Right kidney (tissue), 1 donor: Measurements from ENCODE around the gene TAL1.
A peak's percentile ranks its signal among the peaks of the same experiment; 100 is the strongest.

Experiments
- DNase-seq: peaks from one replicate; pipeline ENCODE4 v3.0.0-alpha.2; 2016

Gene TAL1

GRCh38 chr1:47187926-47188250, 44.1 kb downstream of the TAL1 start:
- peak; percentile 0 for DNase-seq

DNA sequence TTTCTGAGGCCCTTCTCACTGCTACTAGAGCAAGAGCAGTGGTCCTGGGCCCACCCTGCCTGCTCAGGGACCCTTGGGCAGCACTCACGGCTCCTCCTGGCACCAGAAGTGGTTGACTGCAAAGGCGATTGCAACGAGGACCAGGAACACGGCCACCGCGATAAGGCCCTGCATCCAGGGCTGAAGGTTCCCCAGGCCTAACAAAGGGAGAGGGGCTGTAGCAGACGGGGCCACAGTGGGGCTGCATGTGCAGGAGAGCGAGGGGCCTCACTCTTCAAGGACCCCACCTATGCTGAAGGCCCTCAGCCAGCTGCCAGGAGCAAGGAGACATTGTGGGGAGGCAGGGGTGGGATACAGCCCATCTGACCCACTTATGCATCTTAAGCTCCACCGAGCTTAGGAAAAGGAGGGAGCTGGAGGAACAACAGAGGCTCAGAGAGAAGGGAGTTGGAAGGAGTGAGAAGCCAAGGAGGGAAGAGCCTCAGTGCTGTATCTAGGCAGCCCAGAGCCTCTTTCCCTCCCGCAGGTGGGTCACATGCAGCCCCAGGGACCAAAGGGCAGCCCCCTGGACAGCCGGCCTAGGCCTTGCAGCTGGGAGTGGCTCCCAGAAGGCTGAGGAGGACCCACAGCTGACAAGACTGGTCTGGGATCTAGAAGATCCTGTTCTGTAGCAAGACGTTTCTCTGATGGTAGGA, 44.6 kb downstream of the TAL1 start:
- peak; percentile 1 for DNase-seq

DNA sequence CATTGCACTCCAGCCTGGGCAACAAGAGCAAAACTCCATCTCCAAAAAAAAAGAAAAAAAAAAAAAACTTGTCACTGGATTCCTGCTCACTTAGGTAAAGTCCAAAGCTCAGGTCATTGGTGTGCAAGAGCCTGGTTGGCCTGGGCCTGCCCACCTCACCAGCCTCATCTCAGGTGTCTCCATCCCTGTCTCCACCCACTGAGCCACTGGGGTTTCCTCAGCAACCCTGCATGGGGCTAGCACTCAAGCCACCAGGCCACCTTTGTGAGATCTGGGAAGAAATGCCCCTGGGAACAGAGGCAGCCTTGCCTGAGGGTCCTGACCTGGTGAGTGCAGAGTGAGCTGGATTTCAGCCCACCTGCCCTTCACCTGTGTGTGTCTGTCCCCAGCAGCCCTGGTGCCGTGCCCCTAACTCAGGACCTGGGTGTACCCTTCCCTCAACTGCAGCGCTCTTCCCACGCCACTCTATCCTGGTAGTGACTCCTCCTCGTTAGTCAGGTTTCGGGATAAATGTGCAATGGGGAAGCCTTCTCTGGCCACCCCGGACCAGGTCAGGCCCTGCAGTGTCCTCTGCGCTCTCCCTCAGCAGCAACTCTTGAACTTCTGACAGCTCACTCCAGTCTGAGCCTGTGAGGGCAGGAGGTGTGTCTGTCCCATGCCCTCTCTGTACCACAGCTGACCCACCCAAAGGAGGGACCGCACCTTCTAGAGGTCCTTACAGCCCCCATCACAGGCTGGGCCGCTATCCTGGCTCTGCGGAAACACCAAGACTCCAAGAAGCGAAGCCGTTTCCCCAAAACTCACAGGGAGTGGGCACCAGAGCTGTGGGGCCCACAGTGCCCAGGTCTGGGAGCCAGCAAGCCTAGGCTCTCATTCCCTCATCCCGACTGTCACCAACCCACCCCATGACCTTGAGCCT, 45.5 kb downstream of the TAL1 start:
- DNase-seq, result no peak

GRCh38 chr1:47184822-47185677, 47.0 kb downstream of the TAL1 start:
- DNase-seq, result no peak

DNA sequence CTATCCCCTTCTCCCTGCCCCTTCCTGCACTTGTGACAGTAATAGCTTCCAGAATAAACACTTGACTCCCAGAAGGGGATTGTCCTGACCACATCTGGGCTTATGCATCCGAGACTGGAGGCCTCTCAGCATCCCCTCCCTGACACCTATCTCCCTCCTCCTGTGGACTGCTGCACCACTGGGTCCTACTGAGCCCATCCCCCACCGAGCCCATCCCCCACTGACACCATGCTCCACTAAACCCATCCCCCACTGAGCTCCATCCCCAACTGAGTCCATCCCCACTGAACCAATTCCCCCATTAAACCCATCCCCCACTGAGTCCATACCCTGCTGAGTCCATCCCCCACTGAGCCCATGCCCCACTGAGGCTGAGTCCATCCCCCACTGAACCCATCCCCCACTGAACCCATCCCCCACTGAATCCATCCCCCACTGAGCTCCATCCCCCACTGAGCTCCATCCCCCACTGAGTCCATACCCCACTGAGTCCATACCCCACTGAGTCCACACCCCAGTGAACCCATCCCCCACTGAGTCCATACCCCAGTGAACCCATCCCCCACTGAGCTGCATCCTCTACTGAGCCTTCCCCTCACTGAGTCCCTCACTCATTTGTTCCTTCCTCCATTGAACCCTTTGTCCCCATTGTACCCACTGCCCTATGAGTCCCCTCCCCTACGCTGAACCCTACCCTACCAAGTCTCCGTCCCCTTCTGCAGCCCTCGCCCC, 47.8 kb downstream of the TAL1 start:
- no peak for DNase-seq

GRCh38 chr1:47183308-47184089, 48.5 kb downstream of the TAL1 start:
- no peak for DNase-seq

- no peak for DNase-seq
These were observed 49.3 kb downstream of the TAL1 start for GRCh38 chr1:47182676-47183235.

DNA sequence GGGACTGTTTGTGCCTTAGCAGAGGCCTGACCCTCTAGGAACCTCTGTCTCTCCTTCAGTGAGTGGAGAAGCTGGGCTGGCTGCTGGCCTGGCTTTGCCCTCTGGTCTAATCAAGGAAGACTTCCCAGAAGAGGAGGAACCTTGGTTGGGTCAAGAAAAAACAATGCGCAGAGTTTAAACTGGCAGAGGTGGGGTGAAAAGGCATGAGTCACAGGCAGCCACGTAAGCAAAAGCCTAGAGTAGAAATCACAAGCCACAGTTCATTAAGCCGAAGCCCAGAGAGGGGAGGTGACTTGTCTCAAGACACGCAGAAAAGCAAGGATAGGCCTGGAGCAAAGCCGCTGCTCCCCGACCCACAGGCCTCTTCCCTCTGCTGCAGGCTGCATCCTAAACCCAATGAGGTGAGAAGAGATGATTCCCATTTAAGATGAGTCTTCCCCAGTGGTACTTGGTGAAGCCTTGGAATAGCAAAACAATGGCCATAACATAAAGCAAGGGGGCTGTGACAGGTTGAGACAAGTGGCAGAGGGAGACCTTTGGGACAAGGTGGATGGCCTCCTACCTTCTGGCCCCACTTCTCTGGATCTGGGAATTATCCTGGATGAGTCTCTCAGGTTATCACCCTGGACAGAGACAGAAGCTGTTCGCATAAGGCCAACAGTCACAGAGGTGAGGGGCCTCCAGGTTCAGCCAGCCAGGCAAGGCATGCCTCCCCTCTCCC, 49.9 kb downstream of the TAL1 start:
- no peak for DNase-seq

DNA sequence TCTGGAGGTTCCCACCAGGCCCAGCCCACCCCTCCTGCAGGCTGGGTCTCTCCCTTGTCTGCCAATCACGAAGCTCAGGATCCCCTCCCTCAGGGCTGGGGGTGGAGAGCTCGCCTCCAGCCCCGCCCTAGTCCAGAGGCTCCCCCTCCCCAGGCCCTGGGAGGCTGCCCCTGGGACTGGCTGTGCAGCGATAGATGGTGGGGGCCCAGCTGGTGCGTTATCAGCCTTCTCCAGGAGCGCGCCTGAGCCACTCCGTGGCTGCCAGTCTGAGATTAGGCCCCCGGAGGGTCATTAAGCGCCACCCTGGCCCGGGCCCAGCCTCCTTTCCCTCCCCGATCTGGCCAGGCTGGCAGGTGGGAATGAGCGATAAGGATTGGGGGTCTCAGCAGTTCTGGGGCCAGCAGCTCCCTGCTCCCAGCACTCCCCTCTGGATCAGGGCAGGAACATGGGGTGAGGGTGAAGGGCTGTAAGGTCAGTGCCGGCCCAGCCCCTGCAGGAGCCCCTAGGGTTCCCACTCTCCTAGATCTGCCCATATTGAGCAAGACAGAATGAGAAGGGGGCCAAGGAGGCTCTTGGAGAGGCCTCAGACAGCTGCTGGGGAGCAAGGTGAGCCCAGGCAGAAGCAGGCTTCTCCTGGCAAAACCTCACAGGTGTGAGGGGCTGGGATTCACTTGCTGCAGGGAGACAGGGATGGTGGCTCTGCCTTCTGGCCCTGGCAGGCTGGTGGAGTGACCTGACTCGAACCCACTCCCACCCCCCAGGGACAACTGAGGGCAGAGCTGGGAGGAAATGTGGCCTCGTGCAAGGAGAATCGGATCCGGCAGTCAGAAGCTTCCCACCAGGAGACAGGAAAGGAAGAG, 50.7 kb downstream of the TAL1 start:
- no peak for DNase-seq

DNA sequence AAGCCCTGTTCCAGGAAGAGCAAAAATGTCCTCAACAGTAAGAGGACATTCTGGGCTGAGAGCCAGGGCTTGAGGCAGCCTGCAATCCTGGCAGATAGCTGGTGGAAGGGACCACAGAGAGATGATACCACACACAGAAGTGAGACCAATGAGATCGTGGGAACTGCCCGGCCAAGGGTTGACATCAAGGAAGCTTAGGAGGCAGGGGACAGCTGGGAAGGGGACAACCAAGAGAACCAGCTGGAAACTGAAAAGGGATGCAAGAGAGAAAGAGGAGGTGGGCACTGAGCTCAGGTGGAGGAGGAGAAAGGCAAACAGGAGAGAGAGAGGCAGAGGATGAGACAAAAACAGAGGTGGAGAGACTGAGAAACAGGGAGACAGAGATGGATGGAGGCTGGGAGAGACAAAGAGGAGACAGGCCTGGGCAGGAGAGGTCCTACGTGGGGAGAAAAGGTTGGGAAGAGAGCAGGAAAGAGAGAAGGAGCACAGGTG, 51.4 kb downstream of the TAL1 start:
- DNase-seq, result no peak

GRCh38 chr1:47179988-47180563, 51.9 kb downstream of the TAL1 start:
- DNase-seq, result no peak

DNA sequence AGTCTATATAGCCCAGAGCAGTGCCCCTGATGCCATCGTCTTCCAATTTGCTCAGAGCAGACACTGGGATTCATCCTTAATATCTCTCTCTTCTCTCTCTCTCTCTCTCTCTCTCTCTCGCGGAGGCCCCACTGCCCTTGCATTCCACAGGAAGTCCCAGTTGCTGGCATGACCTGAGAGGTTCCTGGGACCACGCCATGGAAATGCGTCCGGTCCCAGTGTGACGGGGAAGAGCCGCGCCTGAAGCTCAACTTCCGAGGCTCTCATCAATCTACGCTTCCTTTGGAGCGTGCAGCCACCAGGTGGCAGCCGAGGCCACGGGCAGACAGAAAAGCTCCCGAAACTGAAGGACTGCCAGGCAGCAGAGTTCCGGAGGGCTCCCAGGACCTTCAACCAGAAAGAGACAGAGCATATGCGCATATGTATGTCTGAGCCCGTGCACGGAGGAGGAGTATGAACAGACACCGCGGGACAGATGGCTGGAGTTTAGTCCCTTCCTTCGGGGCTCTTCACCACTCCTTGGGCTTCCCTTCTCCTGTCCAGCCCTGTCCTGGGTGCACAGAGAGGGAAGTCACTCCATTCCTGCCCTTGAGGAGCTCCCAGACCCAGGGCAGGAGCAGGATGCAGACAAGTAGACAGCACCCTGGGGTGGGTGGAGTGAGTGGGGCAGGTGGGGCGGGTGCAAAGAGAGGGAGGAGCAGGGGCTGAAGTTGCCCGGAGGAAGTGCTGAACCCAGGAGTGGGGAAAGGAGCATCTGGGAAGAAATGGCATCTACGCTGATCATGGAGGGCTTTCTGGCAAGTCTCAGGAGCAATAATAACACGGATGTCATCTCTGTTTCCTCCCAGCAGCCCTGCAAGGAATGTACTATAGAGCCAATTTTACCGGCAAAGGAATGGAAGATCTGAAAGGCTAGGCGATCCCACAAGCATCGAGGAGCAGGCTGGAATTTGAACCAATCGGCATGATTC, 52.7 kb downstream of the TAL1 start:
- peak; percentile 80 for DNase-seq

DNA sequence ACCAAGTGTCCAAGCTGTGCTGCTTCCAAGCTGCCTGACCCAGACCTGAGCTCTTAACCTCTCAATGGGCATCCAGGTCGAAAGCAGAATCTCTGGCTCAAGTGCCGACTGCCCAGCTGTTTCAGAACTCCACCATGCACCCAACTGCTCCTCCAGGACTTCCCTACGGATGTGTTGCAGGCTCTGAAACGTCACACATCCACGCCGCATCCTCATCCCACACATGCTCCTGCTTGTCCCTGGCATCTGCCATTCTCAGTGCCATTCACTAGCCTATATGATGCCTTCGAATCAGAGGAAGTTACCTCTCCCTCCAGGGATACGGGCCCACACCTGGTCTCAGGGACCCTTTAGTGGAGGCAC, 53.4 kb downstream of the TAL1 start:
- DNase-seq, result no peak

- DNase-seq, result no peak
These were observed 54.0 kb downstream of the TAL1 start for GRCh38 chr1:47178020-47178419.

- peak; percentile 52 for DNase-seq
These were observed 56.6 kb downstream of the TAL1 start for GRCh38 chr1:47175227-47175934.

GRCh38 chr1:47174656-47175020, 57.4 kb downstream of the TAL1 start:
- DNase-seq, result no peak

GRCh38 chr1:47172782-47173181, 59.2 kb downstream of the TAL1 start:
- no peak for DNase-seq
